ENCODE data around the gene MYT1.

- TF ChIP-seq POLR2A (IDR thresholded peaks at IDR 0.05; ENCODE audit: low read depth, low read length) (no peak), POLR2AphosphoS5 (IDR thresholded peaks at IDR 0.05; ENCODE audit: low read depth, low read length) (no peak), TAF1 (IDR thresholded peaks at IDR 0.05; ENCODE audit: low read depth, low read length) (no peak), POU2F2 (IDR thresholded peaks at IDR 0.05; ENCODE audit: low read depth, low read length) (no peak), SPI1 (IDR thresholded peaks at IDR 0.05; ENCODE audit: low read depth, low read length) (no peak), PAX5 (IDR thresholded peaks at IDR 0.05; ENCODE audit: insufficient read depth, low read length, severe bottlenecking) (no peak)
Observed at GRCh38 chr20:64211874-64212658, 47.8 kb downstream of the MYT1 start.
